ENCODE data around the gene FLOT1. TPM values are rescaled to one million over a fixed set of nuclear protein-coding genes. Genes with fewer than 3 reads are reported as not detected.

Gene FLOT1
- total RNA-seq, 1 donor from 2014 or later, result 46.9 TPM

- no peak for FAIRE-seq
- DNase-seq (ENCODE audit: low spot score in 2 of 2), result no peak
These were observed 6.5 kb upstream of the FLOT1 start for GRCh38 chr6:30748851-30749540.

- DNase-seq (ENCODE audit: low spot score in 2 of 2) (no peak), FAIRE-seq (no peak)
These were observed 5.6 kb upstream of the FLOT1 start for GRCh38 chr6:30747902-30748769.

GRCh38 chr6:30747300-30747687, 4.8 kb upstream of the FLOT1 start:
- FAIRE-seq (no peak), DNase-seq (ENCODE audit: low spot score in 2 of 2) (no peak)

- FAIRE-seq (no peak), DNase-seq (ENCODE audit: low spot score in 2 of 2) (peak; percentile 48 to 62)
These were observed 1.7 kb upstream of the FLOT1 start, which contains the start of gene IER3 for GRCh38 chr6:30744054-30744805. Gene IER3 (minus strand): TSS chr6:30744547. CDS start chr6:30744518, 29 bp downstream.

- no peak for FAIRE-seq
- peak in 1 of 2 donors; percentile 41 for DNase-seq (ENCODE audit: low spot score in 2 of 2)
These were observed 889 bp upstream of the FLOT1 start for GRCh38 chr6:30743099-30744053.

GRCh38 chr6:30741789-30742315, 635 bp downstream of the FLOT1 start:
- no peak for FAIRE-seq

GRCh38 chr6:30741063-30741779, 1.3 kb downstream of the FLOT1 start:
- FAIRE-seq, result no peak
- no peak for DNase-seq (ENCODE audit: low spot score in 2 of 2)

More at GRCh38 chr6:30741789-30742315, 635 bp downstream of the FLOT1 start:
- DNase-seq (ENCODE audit: low spot score in 2 of 2), result peak in 1 of 2 donors; percentile 37

GRCh38 chr6:30740540-30740870, 2.0 kb downstream of the FLOT1 start:
- FAIRE-seq (no peak), DNase-seq (ENCODE audit: low spot score in 2 of 2) (no peak)

GRCh38 chr6:30738532-30738931, 4.0 kb downstream of the FLOT1 start:
- DNase-seq (ENCODE audit: low spot score in 2 of 2) (no peak), FAIRE-seq (no peak)

GRCh38 chr6:30735668-30736314, 6.7 kb downstream of the FLOT1 start:
- DNase-seq (ENCODE audit: low spot score in 2 of 2) (no peak), FAIRE-seq (no peak)

GRCh38 chr6:30732237-30732943, 10.1 kb downstream of the FLOT1 start:
- FAIRE-seq (no peak), DNase-seq (ENCODE audit: low spot score in 2 of 2) (no peak)

- FAIRE-seq, result no peak
- peak in 1 of 2 donors; percentile 46 for DNase-seq (ENCODE audit: low spot score in 2 of 2)
These were observed 11.7 kb downstream of the FLOT1 start for GRCh38 chr6:30730601-30731435.

GRCh38 chr6:30727920-30728553, 14.4 kb downstream of the FLOT1 start:
- DNase-seq (ENCODE audit: low spot score in 2 of 2) (no peak), FAIRE-seq (no peak)

GRCh38 chr6:30726506-30727413, 15.7 kb downstream of the FLOT1 start:
- FAIRE-seq (no peak), DNase-seq (ENCODE audit: low spot score in 2 of 2) (no peak)

- DNase-seq (ENCODE audit: low spot score in 2 of 2) (no peak), FAIRE-seq (no peak)
These were observed 16.6 kb downstream of the FLOT1 start for GRCh38 chr6:30725713-30726505.
